Thoracic aorta endothelial cell (primary cell): ENCODE measurements around the gene NDUFS4. TPM values are rescaled to one million over a fixed set of nuclear protein-coding genes. Genes with fewer than 3 reads are reported as not detected.

Source experiments
- total RNA-seq: library from RNA; depleted of rRNA; stranded (reverse); fragments of >200 nt; gene quantifications from 2 replicates; pipeline ENCODE4 v1.2.3, GENCODE V29; 2012

NDUFS4 gene
- total RNA-seq: 88.2 and 95.3 TPM in 2 replicates

DNA sequence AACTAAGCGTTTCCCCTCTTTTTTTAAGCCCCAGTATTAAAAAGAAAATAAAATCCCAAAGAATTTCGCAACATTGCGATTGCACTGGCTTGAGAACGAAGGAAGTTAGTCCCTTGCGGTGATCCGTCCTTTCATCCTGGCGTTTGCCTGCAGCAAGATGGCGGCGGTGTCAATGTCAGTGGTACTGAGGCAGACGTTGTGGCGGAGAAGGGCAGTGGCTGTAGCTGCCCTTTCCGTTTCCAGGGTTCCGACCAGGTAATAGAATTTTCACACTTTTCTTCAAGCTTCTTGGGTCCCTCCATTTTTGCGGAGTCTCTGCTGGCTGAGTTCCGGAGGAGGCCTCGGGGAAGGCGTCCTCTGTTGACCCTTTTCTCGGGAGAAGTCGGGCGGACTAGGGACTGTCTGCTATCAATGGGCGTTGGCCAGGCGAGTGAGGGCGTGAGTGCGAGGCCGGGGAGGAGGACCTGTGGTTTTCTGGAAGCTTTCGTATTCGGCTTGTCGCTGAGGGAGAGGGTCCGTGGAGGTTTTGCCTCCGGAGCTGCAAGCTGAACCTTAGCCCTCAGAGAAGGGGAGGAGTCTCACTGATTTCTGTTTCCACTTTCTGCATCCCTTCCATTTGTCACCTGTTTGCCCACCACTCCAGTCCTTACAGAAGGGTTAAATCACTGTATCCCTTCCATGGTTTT lies at the start of gene NDUFS4:
Gene NDUFS4 (plus strand): TSS at position 134 of the 686 bp plus-strand sequence. CDS start 24 bp downstream, at position 158.

Other genes starting within 250 kb of the NDUFS4 start
- gene FST, start 80.0 kb upstream of the NDUFS4 start, total RNA-seq: 58.4 and 88.6 TPM in 2 replicates